HG02884 (cell line): ENCODE results near the gene FLNB.

ENCODE experiments used
- ATAC-seq: cut with Tn5 transposase; IDR thresholded peaks from one replicate; pipeline ENCODE4 v1.9.1; 2021; ENCODE audit warnings: mild to moderate bottlenecking, moderate library complexity; ENCODE audit not compliant: unreplicated experiment

The FLNB gene

DNA sequence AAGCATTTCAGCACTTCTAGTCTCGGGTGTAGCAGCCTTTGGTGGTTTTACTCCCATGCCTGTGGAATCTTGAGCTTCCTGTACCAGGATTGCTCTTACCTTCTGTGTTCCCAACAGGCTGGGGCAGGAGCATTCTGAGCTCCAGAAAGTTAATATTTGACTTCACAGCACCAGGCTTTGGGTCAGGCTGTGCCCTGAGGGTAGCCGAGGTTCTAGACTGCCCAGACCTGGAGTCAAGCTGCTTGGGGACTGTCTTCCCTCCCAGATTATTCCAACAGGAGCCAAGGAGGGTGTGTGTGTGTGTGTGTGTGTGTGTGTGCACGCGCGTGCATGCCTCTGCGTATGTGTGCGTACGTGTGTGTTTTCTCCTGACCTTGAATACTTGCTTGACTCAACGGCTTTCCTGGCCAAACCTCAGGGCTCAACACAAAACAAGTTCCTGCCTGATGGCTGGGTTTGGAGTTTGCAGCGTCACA is 94.8 kb downstream of the FLNB start:
- ATAC-seq: no peak

DNA sequence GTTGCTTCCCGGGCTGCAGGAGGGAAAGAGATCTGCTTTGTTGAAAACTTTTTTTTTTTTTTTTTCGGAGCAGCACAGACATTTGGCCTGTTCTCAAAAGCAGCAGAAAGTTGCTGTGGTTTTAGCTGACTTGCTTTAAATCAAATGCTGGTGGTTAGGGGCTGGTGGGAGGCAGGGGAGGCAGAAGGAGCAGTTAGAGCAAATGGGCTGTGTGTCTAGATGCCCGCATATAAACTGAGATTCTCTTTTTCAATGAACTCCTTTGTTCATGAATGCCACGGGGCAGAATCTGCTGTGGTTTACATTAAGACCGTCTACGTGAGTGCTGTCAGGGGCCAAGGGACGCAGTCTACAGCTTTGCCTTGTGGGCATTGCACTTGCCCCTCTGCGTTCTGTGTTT is 95.9 kb downstream of the FLNB start:
- ATAC-seq: no peak

DNA sequence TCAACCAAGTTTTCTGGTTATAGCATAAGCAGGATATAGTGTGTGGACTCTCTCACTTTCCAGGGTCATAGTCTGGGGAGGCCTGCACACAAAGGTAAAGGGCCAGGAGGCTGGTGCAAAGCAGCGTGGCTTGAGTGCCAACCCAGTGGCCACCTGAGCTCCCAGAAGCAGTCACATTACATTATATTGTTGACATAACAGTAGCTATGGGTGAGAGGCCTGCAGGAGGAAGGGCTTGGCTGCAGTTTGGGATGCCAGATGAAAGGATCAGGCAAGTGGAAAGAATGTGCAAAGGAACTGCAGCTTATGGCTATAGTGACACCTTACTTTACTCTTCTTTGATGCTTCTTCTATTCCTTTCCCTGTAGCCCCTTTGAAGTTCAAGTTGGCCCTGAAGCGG is 96.5 kb downstream of the FLNB start:
- ATAC-seq: no peak

DNA sequence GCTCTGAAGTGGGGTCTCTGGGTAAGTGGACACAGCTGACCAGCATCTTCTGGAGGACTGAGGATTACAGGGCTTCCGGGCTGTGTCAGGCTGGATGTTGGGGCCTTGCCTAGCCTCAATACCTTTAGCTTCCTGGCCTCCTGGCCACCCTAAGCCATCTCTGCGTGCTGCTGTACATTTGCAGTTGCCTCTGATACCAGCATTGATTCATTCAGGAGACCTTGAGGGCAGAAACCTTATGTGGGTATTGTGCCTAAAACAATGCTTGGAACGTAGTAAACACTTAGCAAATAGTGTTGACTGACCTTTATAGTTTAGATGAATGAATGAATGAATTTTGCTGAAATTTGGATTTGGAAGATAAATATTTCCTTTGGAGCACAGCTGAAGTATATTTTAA is 97.0 kb downstream of the FLNB start:
- ATAC-seq: no peak

DNA sequence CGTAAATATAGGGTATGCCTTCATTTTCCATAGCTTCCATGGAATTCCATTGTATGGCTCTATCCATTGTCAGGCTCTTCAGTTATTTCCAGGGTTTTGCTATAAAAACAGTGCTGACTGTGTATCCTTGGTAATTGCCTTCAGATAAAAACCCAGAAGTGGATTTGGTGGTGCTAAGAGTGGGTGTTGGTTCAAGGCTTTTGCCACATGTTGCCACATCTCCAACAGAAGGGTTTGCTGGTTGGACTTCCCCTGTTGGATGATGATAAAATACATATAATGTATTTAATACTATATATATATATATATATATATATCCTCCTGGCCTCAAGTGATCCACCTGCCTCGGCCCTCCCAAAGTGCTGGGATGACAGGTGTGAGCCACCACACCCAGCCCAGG is 97.8 kb downstream of the FLNB start:
- no peak for ATAC-seq

DNA sequence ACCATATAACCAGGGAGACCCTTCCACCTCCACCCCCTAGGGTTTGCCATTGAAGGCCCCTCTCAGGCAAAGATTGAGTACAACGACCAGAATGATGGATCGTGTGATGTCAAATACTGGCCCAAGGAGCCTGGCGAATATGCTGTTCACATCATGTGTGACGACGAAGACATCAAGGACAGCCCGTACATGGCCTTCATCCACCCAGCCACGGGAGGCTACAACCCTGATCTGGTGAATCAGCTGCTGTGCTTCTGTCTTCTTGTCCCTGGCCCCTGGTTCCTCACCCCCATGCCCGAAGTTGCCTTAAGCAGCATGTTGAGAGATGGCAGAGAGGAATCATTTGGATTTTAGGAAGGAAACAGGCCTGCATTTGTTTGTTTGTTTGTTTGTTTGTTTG is 98.4 kb downstream of the FLNB start:
- ATAC-seq: no peak

DNA sequence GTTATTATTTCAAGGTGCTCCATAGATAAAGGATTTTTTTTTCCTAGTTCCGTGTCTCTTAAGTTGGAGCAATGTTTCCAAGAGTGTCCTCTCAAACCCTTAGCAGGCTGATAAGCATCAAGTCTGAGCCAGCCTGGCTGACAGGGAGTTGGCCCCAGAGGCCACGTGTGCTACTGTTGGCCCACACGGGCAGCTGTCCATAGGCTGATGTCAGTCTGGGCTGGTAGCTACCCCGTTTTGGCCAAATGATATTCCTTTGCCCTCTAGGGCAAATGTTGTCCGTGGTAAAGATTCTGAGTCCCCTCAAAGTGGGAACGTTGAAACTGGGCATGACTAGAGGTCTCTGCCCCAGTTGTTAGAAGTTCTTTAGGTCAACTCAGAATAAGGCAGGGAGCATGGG is 99.4 kb downstream of the FLNB start:
- no peak for ATAC-seq

DNA sequence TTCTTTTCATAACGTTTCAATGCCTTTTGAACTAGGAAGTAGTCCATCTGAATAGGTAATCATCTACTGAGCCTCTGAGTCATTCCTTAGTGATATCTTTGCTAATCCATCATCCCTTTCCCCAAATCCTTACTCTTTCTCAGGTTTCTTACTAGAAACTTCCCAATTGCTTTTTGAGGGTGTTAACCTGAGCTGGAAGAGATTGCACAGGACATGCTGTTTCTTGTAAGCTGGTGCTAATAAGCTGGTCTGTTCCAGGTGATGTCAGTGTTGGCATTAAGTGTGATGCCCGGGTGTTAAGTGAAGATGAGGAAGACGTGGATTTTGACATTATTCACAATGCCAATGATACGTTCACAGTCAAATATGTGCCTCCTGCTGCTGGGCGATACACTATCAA is 101.5 kb downstream of the FLNB start:
- no peak for ATAC-seq

DNA sequence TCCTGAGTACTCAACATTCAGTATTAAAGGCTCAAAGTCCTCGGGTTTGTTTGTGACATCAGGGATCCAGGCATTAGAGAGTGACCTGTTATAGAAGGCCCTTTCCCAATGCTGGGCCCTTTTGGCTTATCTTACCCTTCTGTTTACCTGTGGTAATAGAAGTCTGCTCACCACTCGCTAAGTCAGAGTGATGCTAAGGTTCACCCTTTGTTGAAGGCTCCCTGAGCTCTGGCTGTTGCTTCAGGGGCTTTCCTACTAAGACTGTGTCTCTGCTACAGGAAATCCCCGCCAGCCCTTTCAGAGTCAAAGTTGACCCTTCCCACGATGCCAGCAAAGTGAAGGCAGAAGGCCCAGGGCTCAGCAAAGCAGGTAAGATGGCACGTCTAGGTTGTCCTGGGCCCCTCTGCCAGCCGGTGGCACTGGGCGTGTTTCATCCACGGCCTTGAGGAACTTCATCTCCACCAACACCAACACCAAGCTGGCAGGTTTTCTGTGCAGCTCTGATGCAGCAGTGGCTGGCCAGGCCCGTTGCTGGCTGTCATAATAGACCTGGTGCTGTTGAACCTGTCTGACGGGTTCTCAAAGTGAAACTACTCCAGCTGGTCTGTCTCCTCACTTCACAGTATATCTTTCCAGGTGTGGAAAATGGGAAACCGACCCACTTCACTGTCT is 103.4 kb downstream of the FLNB start:
- peak; percentile 61 for ATAC-seq

DNA sequence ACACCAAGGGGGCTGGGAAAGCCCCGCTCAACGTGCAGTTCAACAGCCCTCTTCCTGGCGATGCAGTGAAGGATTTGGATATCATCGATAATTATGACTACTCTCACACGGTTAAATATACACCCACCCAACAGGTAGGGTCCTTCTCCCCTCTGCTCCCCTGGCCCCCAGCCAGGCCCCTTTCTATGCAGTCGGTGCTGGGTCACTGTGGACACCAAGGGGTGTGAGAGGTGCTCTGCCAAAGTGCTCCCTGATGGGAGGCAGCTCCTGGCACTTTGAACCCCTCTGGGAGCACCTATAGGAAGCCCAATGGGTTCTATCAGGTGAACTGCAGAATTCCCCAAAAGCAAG is 103.9 kb downstream of the FLNB start:
- no peak for ATAC-seq

DNA sequence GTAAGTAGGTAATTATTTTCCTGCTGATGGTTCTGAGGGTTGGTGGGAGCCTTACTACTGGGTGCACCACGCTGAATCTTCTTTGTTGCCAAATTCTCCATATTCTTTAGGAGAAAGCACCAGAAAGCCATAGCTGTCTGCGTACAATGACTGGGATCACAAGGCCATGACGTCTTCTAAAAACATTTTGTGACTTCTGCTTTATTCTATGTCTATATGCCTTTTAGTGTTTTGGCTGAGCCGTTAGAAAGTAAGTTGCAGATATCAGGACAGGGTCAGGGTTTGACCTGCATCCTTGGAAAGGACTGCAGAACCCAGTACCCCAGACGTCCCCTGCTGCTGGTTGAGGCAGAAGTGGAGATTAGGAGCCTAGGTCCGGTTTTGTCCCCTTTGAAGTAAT is 107.0 kb downstream of the FLNB start:
- no peak for ATAC-seq

DNA sequence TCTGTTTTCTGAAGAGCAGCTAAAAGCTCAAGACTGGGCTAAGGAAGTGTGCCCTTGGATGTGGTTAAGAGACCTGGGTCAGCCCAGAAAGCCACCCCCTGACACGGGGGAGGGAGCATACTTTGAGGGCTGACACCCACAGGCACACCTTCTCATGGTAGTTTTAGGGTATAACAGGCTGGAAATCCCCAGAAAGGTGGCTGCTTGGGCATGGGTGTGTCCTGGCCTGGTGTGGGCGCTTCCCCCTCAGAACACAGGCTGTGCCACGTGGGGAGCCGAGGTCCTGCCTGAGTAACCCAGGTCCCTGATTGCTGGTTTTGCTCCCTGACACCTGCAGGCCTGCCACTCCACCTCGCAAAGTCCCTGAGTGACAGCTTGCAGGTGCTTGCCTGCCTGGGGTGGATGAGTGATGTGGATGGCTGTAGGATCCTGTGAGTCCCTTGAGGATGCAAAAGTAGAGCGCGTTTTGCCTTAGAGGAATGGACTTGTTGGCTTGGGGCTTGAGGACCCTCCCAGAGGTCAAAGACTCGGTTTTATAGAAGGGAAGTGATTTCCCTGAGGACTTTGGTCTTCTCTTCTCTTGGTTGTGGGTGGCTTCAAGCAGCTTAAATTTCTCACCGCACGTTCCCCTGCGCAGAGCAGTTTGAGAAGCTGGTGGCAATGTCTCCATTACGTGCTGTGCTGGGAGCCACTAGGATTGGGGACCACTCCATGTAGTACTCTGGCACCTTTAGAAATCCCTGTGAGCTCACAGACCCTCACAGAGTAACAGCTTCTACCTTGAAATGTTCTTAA is 108.1 kb downstream of the FLNB start:
- peak; percentile 63 for ATAC-seq

DNA sequence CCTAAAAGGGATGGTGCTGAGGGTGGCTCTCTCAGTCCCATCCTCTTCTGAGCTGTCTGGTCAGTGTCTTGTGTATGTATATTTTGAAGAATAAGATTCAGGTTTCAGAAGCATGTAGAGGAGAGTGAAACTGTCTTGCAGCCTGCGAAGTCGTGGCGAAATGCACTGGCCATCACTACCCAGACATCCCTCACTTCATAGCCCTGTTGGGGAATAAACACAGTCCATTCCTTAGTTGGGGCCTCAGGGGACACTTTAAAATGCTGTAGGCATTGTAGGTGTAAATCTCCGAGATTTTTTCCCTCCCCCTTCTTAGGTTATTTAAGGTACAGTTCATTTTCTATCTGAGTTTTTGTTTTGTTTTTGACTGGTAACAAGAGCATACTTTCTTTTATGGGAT is 108.8 kb downstream of the FLNB start:
- ATAC-seq: no peak

DNA sequence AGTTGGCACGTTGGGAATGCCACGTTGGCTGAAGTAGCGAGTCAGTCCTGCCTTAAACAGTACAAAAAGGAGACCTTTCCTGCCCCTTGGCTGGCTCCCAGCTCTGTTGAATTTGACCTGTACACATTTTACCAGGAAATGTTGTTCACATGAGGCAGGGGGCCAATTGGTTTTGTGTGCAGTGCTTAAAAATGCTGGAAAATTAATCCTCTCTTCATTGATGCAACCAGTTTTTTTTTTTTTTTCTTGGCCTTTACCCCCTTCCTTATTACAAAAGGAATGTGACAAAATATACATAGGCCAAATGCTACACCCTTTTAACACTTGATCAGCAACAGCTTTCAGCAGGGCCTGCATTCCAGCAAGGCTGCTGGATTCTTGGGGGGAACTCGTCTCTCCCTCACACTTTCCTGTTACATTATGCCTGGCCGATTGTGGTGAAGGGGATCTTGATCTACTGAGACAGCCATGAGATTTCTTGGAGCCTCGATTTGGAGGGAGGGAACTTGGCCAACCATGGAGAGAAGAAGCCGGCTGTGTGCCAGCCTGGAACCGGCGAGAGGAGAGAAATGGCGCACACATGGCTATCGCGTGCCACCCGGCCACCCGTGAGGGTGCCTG is 109.4 kb downstream of the FLNB start:
- ATAC-seq: no peak

DNA sequence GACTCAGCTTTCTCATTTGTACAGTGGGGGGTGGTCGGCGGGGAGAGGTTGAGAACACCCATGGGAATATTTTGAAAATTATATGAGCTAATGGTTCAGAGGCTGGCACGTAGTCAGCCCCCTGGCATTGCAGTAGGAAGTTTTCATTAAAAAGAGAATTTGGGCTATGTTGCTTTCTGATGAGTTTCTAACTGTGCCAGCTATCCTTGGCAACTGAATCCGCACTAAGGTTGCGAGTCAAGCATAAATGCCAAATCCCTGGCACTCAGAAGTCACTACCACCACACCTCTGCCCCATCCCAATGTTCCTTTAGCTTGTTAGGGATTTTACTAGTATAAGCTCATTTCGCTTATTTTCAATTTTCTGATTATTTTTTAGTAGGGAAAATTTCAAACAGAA is 111.0 kb downstream of the FLNB start:
- ATAC-seq: no peak

DNA sequence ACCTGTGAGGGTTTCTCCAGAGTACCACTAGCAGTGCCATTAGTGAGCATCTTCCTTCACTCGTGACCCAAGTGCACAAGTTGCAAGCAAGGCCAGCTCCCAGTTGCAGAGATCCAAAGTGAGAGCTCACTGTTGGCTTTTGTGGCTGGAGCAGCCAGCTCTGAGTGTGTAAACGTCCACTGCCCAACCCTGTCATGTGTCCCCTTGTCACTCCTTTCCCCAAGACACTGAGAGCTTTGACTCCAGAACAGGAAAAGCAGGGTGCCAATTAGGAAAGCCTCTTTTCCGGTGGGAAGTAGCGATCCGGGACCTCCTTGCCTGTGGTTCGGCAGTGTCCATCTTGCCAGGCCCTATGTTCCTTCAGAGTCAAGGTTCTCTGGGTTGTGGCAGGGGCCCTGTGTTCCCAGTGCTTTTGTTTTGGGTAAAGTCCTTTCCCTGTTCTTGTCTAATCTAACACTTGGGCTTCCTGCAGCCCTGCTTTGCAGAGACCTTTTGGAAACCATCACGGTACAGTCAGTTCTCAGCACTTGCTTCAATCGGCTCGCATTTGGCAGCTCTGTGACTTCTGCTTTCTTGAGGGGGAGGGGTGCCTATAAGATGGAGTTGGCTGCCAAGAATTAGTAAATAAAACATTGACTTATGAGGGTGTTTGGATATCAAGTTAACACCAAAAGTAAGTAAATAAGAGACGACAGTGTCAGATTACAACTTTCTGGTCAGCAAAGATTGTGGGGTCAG is 112.0 kb downstream of the FLNB start:
- ATAC-seq: no peak

DNA sequence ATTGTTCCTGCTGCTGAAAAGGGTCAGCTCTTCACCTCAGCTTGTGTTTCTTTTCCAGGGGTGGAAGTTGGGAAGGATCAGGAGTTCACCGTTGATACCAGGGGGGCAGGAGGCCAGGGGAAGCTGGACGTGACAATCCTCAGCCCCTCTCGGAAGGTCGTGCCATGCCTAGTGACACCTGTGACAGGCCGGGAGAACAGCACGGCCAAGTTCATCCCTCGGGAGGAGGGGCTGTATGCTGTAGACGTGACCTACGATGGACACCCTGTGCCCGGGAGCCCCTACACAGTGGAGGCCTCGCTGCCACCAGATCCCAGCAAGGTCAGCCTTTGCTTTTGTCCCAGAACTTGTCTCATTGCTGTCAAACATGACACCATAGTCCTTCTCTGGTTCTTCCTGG is 113.0 kb downstream of the FLNB start:
- no peak for ATAC-seq

DNA sequence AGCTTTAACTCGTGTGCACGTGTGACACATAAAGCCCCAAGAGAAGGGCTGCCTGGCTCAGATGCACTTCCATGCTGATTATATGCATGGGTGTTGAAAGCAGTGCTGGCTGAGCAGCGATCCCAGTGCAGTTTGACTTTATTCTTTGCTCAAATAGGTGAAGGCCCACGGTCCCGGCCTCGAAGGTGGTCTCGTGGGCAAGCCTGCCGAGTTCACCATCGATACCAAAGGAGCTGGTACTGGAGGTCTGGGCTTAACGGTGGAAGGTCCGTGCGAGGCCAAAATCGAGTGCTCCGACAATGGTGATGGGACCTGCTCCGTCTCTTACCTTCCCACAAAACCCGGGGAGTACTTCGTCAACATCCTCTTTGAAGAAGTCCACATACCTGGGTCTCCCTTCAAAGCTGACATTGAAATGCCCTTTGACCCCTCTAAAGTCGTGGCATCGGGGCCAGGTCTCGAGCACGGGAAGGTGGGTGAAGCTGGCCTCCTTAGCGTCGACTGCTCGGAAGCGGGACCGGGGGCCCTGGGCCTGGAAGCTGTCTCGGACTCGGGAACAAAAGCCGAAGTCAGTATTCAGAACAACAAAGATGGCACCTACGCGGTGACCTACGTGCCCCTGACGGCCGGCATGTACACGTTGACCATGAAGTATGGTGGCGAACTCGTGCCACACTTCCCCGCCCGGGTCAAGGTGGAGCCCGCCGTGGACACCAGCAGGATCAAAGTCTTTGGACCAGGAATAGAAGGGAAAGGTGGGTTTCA is 114.9 kb downstream of the FLNB start:
- no peak for ATAC-seq

DNA sequence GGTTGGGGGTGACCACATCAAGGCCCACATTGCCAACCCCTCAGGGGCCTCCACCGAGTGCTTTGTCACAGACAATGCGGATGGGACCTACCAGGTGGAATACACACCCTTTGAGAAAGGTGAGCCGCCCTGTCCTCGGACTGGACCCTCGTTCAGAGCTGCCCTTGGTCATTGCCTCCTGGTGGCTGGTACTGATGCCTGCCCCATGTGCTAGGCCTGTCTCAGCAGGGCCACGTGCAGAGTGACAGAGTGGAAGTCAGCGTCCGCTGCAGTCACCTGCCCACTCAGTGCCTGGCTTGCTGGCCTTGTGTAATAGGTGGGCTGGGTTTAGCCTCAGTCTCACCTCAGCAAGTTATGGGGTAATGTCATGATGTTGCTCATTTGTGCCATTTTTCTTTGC is 116.2 kb downstream of the FLNB start:
- ATAC-seq: no peak

DNA sequence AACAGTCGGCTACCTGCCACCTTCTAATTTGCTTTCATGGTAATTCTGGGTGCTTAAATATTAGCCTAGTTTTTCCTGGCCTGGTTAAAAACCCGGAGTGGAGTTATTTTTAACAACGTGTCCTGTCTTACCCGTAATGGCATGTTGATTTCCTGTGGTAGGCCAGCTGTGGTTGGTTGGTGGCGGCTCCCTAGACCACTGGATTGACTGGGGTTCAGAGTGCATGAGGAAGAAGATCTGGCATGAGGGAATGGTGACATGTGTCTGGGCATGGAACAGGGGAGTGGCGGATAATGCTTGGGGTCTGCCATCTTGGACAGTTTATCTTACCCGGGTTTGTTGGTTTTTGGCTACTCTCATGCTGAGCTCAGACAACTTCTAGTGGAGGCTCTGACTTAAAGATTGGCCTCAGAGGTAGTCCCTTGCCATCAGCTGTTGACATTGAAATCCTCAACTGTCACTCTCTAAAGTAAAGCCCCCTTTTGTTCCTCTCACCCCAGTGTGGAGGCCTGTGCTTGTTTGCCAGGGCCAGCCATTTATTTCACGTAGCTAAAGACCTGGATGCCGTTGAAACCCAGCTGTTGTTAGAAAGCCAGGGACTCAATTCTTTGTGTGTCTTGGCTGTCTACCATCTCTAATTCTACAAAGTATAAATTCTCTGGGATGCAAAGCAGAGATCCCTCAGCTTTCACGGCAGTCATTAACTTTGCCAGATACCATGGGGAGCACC is 121.0 kb downstream of the FLNB start:
- ATAC-seq: no peak
